HG03457 (cell line): ENCODE measurements around the gene EAF1.
"Not testable (repeated sequence)": the region's sequence is repeated elsewhere in the genome, so short reads cannot be mapped to it uniquely, and the experiment has no call there.

Experiments used
- ATAC-seq: cut with Tn5 transposase; IDR thresholded peaks from one replicate; pipeline ENCODE4 v1.9.1; 2021; ENCODE audit warnings: moderate number of reproducible peaks; ENCODE audit not compliant: unreplicated experiment

The EAF1 gene

DNA sequence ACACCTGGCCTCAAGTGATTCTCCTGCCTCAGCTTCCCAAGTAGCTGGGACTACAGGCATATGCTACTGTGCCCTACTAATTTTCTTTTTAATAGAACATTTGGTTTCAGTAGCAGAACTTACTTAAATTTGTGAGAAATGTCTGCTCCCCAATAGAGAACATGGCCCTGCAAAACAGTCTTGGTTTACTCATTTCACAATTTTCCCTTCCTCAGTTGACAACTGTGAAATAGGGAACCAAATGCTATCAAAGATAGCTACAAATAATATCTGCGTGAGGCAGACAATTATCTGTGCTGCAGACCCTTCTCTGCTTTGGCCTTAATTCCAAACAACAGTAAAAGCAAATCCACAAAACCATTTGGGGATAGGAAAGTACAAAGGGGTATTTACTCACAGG is 22.6 kb upstream of the EAF1 start:
- no peak for ATAC-seq

DNA sequence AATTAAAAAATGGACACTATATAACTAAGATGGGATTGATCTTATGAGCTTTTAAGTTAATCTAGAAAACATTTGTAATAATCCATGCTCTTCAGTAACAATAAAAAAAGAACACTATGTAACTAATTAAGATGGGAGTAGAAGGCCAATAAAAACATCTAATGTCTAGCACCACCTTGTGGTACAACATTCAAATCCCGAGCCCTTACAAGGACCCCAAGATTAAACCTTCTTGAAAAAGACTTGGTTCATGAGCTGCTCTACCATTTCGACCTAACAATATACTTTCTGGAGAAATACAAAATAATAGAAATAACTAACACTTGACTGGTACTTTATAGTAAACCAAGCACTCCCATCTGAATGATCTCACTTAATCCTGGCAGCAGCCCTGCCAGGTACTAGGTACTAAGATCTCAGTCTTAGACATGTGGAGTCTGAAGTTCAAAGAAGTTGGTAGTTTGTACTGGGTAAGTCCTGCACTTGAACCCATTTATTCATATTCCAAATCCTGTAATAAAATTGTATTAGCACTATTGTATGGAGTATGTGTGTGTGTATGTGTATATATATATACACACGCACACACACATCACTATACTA is 21.8 kb upstream of the EAF1 start:
- ATAC-seq, result no peak

DNA sequence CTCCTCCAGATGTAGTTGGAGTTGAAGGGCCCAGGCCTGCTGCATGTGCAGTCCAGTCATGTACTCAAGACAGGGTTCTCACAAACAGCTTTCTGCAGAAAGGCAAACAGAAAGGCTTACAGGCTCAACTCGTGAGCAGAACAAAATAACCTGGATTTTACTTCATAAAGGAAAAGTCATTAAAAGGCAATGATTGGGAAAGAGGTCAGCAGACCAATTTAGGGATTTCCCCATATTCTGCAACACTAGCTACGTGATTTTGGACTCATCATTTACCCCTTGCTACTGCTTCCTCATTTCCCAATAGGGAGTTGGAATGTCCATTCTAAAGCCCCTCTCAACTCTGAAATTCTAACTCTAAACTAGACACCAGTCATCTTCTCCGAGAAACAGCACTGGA is 18.2 kb upstream of the EAF1 start:
- ATAC-seq, result no peak

DNA sequence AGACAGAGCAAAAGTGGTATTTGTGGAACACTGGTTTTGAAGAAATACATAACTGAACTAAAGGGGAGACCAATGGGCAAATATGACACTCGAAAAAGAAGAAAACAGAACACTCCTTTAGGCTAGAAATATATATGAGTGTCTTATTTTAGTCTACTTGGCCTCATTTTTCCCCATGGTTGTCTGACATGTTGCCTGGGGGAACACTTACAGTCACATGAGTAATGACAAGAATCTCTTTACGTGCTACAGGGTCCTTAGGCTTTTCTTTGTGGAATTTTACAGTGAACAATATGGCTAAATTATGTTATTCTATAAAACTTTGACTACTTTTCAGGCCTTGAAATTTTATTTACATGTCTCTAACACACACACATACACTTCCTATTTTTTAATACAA is 17.6 kb upstream of the EAF1 start:
- no peak for ATAC-seq

DNA sequence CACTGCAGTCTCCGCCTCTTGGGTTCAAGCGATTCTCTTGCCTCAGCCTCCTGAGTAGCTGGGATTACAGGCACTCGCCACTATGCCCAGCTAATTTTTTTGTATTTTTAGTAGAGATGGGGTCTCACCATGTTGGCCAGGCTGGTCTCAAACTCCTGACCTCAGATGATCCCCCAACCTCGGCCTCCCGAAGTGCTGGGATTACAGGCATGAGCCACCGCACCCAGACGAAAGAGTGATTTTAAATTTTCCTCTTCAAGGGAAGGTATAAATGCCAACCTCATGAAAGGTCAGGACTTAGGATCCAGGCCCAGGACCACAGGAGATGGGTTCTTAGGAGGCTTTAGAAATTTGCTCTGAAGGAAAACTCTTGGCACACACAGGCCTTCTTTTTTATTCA is 16.4 kb upstream of the EAF1 start:
- ATAC-seq, result not testable (repeated sequence)

DNA sequence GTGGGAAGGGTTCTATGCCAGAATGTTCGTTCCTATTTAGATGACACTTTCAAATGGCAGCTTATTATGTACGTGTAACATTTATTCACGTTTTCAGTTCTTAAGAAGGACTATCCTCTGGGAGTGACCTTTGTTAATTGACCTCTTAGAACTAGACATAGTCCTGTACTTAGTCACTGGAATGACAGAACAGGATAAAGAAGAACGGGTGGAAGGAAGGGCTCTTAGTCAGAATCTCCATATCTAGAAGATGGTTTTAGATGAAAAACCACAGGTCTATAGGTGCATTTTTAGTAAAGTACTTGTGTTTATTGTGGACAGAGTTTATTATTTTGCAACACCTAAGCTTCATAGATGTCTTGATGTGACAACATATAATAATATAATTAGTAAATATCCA is 6.5 kb upstream of the EAF1 start:
- ATAC-seq, result no peak

DNA sequence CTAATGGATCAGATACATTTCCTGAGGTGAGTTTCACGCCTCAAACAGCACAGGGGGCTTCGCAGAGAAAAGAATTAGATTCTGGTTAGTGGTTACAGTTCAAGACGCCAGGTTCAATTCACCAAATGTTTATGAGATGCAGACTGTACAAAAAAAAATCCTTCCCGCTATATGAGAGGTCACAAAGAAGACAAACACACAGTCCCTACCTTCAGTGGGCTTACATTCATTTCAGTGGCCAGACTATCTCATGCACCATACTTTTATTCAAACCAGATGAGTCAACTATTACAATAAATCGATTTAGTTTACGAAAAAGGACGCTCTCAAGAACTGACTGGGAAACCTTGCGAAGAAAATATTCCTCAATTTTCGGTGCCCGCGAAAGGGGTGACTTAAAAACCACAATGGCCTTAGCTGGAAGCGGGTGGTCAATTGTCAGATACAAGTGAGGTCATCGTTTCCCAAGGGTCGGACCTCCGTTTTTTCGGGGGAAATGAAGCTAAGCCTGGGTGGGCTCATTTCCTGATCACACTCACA is 749 bp upstream of the EAF1 start:
- ATAC-seq, result no peak

DNA sequence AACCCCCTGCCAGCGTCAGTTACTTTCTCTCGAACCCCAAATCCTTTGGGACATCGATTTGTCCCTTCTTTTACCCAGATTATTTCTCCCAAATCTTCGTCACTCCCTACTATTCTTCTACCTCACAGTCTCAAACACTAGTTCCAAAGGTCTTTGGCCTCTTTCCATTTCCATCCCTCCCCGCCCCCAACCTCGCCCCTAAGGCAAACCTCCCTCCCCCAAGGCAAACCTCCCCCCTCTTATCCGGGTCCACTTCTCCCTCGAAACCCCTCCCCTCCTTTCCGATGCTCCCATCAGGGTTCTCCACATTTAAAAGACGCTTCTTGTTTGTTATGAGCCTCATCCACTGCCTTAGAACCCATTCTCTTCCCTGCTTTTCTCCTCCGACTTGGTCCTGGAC is 583 bp downstream of the EAF1 start:
- ATAC-seq, result no peak

DNA sequence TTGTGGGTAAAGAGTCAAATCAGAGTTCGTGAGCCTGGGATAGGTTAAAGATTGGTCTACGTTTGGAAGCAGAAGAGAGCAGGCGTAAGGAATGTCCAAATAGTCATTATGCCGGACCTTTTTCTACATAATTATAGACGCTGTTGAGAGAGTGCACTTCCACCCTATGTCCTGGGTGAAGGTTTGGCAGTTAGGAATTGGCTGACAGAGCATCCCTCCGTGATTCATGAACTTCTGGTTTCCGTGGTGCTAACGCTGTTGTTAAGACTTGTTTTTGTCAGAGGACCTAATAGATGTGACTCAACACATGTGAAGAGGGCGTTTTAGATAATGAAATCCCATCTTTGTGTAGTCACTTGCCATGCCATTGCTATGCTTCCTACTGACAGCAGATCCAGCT is 1.1 kb downstream of the EAF1 start:
- ATAC-seq, result no peak

DNA sequence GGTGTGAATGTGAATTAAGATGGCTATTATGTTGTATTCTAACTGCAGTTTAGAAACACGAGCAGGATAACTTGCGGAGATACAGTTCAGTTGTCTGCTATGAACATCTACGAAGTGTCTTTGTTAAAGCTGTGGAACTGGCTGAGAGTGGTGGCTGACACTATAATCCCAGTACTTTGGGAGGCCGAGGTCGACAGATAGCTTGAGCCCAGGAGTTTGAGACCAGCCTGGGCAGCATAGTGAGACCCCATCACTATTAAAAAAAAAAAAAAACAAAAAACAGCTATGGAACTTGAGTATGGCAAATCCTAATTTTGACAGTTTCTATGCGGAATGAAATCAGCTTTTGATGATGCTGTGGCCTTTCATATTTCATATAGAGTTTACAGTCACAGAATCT is 1.7 kb downstream of the EAF1 start:
- ATAC-seq, result no peak

DNA sequence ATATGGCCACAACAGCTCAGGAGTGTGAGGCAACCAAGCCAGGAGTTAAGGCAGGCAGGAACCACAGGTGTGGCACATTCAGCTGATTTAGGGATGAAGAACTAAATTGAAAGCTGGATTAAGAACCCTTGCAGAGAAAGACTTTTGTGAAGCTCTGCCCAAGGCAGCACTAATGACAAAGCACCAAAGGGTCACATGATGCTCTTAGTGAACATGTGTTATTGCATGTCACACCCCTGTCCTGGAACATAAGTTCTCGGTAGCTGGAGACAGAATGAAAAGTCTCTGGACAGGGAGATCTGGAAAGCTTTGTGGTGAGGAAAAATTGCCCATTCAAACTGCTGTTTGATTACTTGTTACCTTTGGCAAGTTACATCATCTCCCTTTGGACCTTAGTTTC is 3.2 kb downstream of the EAF1 start:
- no peak for ATAC-seq

DNA sequence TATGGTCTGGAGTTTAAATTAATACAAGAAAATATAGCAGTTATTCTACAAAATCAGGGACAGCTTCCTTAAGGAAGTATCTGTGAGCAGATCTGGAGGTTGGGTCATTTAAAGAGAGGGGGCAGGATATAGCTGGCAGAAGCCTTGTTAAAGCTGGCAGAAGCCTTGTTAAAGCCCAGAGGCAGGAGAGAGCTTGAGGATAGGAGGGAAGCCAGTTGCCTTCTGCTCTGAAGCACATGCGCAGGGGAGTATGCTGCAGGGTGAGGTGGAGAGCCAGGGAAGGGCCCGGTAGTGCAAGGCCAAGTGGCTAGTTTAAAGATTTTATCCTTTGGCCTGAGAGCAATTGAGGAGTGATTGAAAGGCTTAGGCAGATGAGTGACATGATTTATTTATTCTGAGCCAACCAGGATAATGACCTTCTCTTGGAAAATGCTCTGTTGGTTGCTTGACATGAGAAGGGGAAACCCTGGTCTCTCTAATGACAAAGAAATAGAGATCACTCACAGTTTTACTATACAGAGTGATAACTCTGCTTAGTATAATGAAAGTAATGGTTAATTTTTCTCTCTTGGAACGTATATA is 3.9 kb downstream of the EAF1 start:
- no peak for ATAC-seq

DNA sequence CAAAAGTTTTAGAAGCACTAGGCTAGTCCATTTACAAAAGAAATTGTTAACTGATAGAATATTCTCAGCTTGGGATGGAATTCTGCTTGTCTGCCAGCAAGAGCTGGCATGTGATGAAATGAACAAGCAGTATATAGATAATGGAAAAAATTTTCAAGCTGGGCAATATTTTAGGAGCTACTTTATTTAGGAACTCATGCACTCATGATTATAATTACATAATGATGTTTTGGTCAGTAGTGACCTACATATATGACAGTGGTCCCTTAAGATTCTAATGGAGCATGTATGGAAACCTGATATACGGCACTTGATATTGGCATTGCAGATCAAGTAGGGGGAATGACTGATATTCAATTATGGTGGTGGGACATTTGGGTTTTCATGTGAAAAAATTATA is 6.1 kb downstream of the EAF1 start:
- ATAC-seq, result no peak

DNA sequence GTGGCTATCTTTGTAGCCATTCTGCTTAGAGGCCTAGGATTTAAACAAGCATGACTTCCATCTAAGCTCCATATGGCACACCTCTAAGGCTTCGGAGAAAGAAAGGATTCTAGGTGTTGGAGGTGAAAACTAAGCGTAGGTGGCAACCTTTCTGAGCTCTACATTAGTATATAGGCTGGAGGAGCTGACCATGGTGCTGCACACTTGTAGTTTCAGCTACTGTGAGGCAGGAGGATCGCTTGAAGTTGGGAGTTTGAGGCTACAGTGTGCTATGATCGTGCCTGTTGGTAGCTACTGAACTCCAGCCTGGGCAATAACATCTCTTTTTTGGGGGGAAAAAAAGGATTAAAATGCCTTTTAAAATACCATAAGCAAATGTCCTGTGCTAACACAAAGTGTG is 7.4 kb downstream of the EAF1 start:
- no peak for ATAC-seq

DNA sequence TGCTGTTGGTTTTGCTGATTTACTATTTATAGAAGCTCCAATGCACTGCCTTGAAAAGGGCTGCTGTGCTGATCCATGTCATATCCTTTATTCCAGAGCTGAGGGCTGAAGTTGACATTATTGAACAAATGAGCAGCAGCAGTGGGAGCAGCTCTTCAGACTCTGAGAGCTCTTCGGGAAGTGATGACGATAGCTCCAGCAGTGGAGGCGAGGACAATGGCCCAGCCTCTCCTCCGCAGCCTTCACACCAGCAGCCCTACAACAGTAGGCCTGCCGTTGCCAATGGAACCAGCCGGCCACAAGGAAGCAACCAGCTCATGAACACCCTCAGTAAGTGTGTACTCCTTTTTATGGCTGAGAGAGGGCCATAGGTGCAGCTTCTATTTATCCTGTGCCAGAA is 8.8 kb downstream of the EAF1 start:
- ATAC-seq, result no peak

DNA sequence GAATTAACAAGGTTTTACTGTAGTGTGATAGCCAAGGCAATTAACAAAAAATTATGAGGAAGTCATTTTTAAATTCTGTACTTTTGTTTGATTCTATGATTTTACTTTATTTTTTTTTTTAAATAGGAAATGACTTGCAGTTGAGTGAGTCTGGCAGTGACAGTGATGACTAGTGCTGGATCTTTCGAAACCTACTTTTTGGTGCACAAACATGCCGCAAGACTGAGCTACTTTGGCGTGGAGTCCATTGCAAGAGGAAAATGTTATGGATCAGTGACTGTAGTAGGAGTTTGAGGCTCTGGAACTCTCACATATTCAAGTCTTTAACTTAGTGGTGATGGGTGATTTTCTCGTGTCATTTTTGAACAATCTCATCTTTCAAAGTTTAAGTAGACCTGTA is 11.6 kb downstream of the EAF1 start:
- no peak for ATAC-seq

DNA sequence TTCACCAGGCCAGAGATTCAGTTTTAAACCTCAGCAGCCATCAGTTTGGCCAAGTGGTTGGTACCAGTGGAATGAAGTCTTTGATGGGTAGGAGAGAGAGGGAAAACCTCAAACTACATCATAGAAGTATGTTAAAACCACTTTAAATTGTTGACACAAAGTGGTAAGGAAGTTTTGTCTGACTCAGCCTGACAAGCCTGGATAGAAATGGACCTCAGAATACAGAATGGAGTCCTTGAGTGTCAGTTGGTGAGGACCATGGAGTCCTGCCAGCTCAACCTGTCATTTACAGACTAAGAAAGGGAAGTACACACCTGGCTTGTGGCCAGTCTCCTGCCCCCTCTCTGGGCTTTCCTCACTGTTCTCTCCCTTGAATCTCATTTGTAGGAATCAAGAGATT is 12.1 kb downstream of the EAF1 start:
- no peak for ATAC-seq

DNA sequence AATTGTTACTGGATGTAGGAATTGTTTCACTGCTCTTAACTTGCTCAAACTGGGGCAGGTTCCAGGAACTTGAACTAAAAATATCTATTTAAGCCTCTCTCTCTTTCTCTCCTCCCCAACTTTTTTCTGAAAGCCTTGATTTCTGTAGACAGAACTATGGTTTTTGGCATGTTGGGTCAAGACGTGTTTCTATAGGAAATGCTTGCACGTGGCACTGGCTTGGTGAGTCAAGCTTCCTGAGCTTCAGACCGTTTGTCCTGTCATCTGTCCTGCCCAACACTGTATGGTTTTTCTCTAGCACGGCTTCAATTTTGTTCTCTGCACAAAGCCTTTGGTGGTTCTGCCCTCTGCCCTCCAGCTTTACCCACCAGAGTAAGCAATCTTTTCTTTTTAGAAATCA is 13.5 kb downstream of the EAF1 start:
- no peak for ATAC-seq

DNA sequence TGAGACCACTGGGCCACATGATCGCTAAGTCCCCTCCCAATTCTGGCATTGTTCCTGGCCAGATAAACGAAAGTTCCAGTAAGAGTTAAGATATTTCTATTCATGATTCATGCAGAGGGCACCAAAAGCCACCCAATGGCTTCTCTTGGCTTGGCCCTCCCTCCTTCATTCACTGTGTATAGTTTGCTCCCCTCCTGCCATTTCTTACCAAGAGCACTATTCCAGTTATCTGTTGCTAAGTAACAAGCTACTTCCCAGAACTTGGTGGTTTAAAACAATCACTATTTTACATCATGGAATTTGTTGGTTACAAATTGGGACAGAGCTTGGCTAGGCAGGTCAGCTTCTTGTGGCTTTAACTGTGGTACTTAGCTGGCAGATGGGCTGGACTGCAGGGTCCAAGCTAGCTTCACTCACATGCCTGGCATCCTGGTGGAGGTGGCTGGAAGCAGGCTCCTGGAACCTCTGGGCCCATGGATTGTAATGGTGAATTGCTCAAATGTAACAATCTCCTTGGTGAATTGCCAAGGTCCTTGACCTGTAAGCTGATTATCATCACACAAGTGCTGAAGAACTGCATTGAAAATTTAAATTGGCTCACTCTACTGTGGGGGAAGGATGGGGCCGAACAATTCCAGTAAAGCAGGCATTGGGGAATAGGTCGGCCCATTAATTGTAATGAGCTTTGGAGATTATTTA is 16.6 kb downstream of the EAF1 start:
- no peak for ATAC-seq

DNA sequence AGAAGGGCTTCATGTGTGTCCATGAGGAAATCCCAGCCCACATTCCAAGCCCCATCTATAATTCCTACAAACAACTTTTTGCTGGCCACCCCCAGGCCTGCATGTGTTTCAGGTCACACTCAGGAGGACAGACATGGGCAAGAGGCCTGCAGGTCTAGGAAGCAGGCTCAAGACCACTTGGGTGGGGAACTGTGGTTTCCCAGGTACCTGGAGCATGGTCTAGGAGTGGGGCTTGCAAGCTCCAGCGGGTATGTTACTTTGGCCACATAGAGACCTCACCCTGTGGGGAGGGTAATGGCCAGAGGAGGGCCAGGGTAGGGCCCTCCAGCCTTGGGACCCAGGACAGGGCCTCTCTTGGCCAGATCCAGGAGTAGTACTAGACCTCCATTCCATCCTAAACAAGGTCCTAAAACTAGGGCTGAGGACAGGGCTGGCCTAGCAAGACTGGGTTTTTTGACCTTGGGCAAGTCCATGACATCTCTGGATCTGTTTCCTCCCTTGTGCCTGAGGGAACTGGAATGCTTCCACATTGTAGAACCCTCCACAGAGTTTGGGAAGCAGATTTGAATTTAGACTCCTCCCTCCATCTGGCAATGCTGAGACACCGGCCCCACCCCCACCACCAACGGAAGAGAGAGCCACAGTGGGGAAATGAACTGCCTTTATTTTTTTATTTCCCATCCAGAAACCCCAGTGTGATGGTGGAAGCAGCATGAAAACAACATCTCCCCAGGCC is 22.3 kb downstream of the EAF1 start:
- no peak for ATAC-seq

DNA sequence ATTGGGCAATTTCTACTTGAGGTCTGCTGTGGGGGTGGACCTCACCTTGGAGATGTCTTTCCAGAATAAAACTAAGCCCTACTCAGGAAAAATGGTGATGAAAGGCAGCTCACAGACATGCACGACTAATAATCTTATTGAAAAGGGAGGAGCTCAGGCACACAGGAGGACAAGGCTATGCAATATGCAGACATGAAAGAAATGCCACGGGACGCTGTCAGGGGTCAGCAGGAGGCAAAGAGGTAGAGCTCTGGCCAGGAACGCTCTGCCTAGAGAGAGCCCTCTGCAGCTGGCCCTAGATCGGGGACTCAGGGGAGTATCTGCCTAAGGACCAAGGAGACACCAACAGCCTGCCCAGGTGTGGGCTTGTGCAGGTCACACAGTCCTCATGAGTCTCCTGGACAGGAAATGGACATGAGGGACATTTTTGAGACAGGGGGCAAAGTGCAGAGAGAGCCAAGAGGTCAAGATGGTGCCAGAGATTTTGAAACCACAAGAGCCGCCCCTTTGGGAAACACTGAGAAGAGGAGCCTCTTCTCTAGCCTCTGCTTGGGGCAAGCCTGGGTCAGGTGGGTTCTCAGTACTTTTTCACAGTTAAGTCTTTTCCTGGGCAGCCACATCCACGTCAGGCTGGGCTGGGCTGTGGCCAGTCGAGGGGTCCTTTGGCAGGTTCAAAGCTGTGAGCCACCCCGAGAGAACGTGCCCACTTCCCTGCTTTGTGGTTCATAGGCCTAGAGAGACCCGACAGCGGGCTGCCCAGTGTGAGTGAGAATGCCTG is 23.2 kb downstream of the EAF1 start:
- no peak for ATAC-seq
